T-helper 9 cell (primary cell): ENCODE data around the gene INHBC.
A peak's percentile ranks its signal among the peaks of the same experiment; 100 is the strongest.

Experiments used
- DNase-seq: peaks from one replicate; pipeline ENCODE4 v3.0.0-alpha.2; 2020

INHBC gene

GRCh38 chr12:57469296-57470164, 34.9 kb downstream of the INHBC start:
- no peak for DNase-seq

- no peak for DNase-seq
Measured at GRCh38 chr12:57470286-57470969, 35.8 kb downstream of the INHBC start.

- no peak for DNase-seq
Measured at GRCh38 chr12:57470970-57471656, 36.5 kb downstream of the INHBC start.

GRCh38 chr12:57471661-57472060, 37.1 kb downstream of the INHBC start:
- no peak for DNase-seq

GRCh38 chr12:57472391-57472790, 37.8 kb downstream of the INHBC start:
- no peak for DNase-seq

- DNase-seq: no peak
Measured at GRCh38 chr12:57473392-57473791, 38.8 kb downstream of the INHBC start.

- DNase-seq: no peak
Measured at GRCh38 chr12:57473886-57474285, 39.3 kb downstream of the INHBC start.

- DNase-seq: no peak
Measured at GRCh38 chr12:57474430-57474829, 39.8 kb downstream of the INHBC start.

GRCh38 chr12:57474862-57475261, 40.3 kb downstream of the INHBC start:
- no peak for DNase-seq

- no peak for DNase-seq
Measured at GRCh38 chr12:57475271-57476161, 40.9 kb downstream of the INHBC start.

- peak; percentile 44 for DNase-seq
Measured at GRCh38 chr12:57476162-57476992, 41.8 kb downstream of the INHBC start.

GRCh38 chr12:57476993-57477709, 42.6 kb downstream of the INHBC start:
- no peak for DNase-seq

- peak; percentile 50 for DNase-seq
Measured at GRCh38 chr12:57477710-57478681, 43.4 kb downstream of the INHBC start.

GRCh38 chr12:57479043-57479375, 44.4 kb downstream of the INHBC start:
- no peak for DNase-seq

- peak; percentile 43 for DNase-seq
Measured at GRCh38 chr12:57479376-57480115, 45.0 kb downstream of the INHBC start, which contains the start of gene ARHGAP9. Gene ARHGAP9, minus strand, starts transcription at chr12:57479866. Its CDS starts 460 bp downstream, at chr12:57479406.

GRCh38 chr12:57481671-57482070, 47.1 kb downstream of the INHBC start:
- DNase-seq: no peak

- DNase-seq: no peak
Measured at GRCh38 chr12:57483466-57483865, 48.9 kb downstream of the INHBC start.

- no peak for DNase-seq
Measured at GRCh38 chr12:57485695-57486094, 51.1 kb downstream of the INHBC start.

- no peak for DNase-seq
Measured at GRCh38 chr12:57487055-57487596, 52.5 kb downstream of the INHBC start.
